ENCODE measurements around the gene SYT11.
"Not testable (repeated sequence)": the region's sequence is repeated elsewhere in the genome, so short reads cannot be mapped to it uniquely, and the experiment has no call there.

SYT11 gene

DNA sequence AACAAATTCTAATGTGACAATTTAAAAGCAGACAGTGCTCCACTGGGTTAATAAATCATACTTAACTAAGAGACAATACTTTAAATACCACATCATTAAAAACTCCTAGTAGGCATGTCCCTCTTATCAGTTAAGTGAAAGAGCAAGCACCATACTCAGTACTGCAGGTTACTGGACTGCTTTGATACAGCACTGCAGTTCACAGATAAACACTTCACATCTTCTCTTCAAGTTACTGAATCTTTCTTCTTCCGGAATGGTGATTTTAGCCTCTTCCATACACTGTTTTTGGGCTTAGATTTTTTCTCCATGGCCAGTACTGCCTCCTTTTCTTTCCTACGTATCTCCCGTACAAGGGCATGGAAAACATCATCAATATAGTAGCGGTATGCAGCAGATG lies 40.8 kb downstream of the SYT11 start:
- no peak for DNase-seq

DNA sequence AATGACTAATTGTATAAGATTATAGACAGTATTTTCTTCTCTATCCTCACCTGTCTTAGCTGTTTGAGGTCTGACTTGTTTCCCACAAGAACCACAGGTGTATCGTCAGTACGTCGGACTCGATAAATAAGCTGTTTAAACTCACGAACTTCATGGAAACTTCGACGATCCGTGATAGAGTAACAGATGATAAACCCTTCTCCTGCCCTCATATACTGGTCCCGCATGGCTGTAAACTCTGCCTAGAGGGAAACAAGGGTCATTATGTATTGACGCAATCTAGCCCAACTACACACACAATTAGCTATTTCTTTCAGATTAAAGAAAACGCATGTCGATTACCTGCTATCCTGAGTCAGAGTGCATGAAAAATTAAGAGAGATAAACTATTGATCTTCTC lies 44.9 kb downstream of the SYT11 start:
- DNase-seq, result no peak

GRCh38 chr1:155909894-155910293 lies 50.5 kb downstream of the SYT11 start:
- DNase-seq, result no peak

DNA sequence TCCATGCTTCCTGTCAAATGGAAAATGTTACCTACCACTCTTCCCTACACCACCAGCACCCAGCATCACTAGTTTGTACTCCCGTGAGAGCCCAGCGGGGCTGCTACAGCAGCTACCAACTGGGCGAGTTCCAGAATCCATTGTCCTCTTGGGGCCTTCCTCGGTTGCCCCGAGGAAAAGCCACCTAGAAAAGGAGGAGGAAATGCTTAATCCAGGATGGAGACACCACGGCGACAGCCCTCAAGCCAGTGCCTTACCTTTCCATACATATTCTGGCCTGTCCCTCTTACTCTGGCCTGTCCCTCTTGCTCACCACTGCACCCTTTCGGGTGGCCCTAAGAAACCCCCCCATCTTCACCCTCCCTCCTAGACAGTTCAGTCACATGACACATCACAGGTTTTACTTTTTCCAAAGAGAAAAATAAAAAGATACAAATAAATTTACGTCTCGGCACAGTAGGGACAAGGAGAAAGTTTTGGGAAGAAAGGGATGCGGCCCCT lies 51.3 kb downstream of the SYT11 start:
- DNase-seq, result no peak

GRCh38 chr1:155911156-155912055 lies 52.0 kb downstream of the SYT11 start, which contains the start of gene RIT1:
Gene RIT1 (minus strand): TSS chr1:155911349. CDS start chr1:155910761, 588 bp downstream.
- peak; percentile 59 for DNase-seq

DNA sequence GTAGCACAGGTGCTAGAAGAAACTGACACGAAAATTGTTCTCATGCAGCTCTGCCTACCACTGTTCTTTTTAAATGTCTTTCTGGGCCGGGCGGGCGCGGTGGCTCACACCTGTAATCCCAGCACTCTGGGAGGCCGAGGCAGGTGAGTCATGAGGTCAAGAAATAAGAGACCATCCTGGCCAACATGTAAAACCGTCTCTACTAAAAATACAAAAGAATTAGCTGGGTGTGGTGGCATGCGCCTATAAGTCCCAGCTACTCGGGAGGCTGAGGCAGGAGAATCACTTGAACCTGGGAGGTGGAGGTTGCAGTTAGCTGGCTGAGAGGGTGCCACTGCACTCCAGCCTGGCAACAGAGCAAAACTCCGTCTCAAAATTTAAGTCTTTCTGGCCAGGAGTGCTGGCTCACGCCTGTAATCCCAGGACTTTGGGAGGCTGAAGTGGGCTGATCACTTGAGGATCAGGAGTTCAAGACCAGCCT lies 52.7 kb downstream of the SYT11 start:
- no peak for DNase-seq

DNA sequence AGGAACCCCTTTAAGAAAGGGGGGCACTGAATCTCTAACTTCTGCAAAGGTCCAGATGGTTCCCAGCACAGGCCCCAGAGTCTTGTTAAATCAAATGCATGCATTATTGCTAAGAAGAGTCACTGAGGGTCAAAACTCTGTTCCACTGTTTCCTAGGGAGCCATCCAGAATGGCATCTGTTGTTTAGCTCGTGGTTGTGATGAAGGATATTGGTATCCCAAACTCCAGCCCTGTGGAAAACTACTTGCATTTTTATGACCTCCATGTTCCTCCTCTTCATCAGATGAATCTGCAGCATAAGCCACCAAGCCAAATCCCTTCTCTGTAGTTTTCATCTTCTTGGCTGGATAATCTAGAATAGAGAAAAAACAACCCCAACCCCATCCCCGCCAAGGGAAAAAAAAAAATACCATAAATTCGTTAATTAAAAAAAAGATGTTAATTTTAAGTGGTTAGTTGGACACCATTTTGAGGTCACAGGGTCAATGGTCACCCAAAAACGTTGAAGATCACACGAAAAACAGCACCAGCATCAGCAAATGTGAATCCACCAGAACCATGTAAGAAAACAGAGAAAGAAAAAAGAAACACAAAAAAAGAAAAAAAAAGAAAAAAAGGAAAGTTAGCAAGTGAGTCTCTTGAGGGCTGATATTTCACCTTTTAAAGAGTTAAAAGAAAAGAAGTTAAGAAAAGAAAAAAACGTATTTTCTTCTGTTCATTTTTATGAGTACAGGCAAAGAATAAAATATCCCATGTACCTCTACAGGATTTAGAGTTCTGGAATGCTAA lies 54.8 kb downstream of the SYT11 start:
- no peak for DNase-seq

DNA sequence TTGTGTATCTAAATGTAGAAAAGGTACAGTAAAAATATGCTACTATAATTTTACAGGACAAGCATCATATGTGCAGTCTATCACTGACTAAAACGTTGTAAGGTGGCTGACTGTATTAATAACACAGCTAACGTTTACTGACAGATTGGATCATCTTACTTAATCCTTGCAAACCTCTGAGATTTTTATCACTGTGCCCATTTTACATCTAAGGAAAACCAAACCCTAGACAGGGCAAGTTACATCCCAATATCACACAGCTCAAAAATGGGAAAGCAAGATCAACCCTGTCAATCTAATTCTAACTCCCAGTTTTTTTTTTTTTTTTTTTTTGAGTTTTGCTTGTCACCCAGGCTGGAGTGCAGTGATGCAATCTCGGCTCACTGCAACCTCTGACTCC lies 59.3 kb downstream of the SYT11 start:
- DNase-seq, result no peak

DNA sequence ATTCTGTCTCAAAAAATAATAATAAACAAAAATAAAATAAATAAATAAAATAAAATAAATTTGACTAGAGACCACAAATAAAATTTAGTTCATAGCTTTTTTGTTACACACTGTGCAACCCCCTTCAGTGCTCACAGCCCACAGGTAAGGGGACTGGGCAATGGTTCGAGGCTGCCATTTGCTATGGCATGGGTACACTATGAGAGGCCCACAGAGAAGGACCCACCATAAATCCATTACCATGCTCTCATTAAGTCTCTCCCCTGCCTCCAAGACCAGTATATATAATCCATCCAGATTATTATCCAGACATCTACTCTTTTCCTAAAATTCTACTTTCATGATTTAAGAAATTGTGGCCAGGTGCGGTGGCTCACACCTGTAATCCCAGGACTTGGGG lies 60.4 kb downstream of the SYT11 start:
- no peak for DNase-seq

DNA sequence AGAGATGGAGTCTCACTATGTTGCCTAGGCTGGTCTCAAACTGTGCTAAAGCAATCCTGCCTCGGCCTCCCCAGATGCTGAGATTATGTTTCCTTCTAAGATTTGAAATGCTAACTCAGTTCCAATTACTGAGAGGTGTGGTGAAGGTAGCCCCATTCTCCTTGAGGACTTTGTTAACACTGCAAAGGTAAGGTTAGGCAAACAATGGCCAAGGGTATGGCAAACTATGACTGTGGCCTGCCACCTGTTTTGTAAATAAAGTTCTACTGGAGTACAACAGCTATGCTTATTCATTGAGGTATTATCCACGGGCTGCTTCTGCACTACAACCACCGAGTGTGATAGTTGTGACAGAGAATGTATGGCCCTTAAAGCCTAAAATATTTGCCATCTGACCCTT lies 61.4 kb downstream of the SYT11 start:
- DNase-seq, result no peak

- DNase-seq, result no peak
These were observed 66.1 kb downstream of the SYT11 start for GRCh38 chr1:155925506-155925905.

DNA sequence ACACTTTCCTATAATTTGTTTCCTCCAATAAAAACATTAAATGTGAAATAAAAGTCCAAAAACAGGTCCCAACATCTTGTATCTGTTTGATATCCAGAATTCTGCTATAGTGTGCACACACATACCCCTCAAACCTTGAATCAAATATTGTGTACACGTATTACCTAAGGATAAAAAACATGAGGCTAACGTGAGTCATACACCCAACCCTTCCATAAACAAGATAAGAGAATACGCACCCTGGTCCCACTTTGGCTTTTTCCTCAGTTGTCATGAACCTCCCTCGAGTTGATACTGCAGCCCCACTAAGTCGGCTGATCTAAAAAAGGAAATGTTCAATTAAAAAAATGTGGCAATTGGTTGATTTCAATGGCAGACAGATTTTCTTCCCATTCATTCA lies 69.7 kb downstream of the SYT11 start:
- no peak for DNase-seq

GRCh38 chr1:155930725-155931124 lies 71.4 kb downstream of the SYT11 start:
- DNase-seq, result not testable (repeated sequence)

DNA sequence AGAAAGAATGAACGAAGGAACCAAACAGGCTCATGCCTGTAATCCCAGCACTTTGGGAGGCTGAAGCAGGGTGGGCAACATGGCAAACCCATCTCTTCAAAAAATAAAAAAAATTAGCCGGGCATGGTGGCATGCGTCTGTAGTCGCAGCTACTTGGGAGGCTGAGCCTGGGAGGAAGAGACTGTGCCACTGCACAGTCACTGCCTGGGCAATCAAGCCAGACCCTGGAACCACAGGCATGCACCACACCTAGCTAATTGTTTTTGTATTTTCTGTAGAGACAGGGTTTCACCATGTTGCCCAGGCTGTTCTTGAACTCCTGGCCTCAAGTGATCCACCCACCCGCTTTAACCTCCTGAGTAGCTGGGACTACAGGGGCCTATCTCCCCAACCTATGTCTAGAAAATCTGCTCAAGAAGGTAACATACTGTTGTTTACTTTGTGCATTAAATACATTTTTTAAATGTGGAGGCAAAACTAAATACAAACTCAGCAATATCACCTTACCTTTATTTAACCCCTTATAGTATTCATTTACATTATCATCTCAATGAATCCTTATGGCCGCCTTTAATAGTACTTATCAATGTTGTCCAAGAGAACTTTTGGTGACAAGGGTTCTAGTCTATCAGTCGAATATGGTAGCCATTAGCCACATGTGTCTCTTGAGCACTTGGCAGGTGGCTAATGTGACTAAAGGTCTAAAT lies 72.1 kb downstream of the SYT11 start:
- DNase-seq, result no peak

DNA sequence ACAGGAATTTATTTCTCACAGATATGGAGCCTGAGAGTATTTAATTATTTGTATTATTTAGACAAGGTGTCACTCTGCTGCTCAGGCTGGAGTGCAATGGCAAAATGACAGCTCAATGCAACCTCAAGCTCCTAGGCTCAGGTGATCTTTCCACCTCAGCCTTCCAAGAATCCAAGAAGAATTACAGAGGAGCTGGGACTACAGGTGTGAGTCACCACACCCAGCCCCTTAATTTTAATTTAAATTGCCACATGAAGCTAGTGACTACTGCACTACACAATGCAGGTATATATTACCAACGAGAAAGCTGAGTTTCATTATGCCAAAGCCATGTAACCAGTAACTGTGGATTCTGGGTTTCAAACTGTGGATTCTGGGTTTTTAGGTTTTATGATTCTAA lies 72.7 kb downstream of the SYT11 start:
- DNase-seq, result no peak

- DNase-seq, result no peak
These were observed 73.1 kb downstream of the SYT11 start for GRCh38 chr1:155932487-155932886.

- DNase-seq, result no peak
These were observed 74.3 kb downstream of the SYT11 start for GRCh38 chr1:155933591-155934096.

- peak; percentile 99 for DNase-seq
These were observed 74.9 kb downstream of the SYT11 start, which contains the start of gene KHDC4 for GRCh38 chr1:155934097-155934935. Gene KHDC4 (minus strand): TSS chr1:155934413. CDS start chr1:155934373, 40 bp downstream.

All from NCI-H446 treated with DMSO at 0.1 percent for 48 hours (cell line).